ENCODE data around the gene ST8SIA6.

DNA sequence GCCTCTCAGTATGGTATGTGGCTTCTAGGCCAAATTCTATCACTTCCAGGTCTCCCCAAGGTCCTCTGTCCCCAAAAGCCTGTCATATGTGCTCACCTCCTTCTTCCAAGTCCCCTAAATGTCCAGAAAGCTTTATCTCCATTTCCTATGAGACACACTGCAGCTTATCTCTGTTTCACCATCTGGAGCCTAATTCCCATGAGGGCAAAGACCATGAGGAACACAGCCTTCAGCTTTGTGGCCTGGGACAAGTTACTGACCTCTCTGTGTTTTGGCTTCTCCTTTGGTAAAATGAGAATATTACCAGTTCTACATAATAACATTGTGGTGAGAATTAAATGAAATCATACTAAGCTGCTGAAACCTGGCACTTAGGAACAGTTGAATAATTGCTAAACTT is 19.2 kb downstream of the ST8SIA6 start:
- TF ChIP-seq, protein P1, sequence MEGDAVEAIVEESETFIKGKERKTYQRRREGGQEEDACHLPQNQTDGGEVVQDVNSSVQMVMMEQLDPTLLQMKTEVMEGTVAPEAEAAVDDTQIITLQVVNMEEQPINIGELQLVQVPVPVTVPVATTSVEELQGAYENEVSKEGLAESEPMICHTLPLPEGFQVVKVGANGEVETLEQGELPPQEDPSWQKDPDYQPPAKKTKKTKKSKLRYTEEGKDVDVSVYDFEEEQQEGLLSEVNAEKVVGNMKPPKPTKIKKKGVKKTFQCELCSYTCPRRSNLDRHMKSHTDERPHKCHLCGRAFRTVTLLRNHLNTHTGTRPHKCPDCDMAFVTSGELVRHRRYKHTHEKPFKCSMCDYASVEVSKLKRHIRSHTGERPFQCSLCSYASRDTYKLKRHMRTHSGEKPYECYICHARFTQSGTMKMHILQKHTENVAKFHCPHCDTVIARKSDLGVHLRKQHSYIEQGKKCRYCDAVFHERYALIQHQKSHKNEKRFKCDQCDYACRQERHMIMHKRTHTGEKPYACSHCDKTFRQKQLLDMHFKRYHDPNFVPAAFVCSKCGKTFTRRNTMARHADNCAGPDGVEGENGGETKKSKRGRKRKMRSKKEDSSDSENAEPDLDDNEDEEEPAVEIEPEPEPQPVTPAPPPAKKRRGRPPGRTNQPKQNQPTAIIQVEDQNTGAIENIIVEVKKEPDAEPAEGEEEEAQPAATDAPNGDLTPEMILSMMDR (IDR thresholded peaks at IDR 0.05; ENCODE audit: low read length) = no peak
- no peak for TF ChIP-seq EZH2 (optimal IDR thresholded peaks at IDR 0.05; ENCODE audit: low read depth, low read length)

All from MM.1S (cell line).